ENCODE measurements around the gene FKBP1B.
"Not testable (repeated sequence)": the region's sequence is repeated elsewhere in the genome, so short reads cannot be mapped to it uniquely, and the experiment has no call there.

FKBP1B gene

DNA sequence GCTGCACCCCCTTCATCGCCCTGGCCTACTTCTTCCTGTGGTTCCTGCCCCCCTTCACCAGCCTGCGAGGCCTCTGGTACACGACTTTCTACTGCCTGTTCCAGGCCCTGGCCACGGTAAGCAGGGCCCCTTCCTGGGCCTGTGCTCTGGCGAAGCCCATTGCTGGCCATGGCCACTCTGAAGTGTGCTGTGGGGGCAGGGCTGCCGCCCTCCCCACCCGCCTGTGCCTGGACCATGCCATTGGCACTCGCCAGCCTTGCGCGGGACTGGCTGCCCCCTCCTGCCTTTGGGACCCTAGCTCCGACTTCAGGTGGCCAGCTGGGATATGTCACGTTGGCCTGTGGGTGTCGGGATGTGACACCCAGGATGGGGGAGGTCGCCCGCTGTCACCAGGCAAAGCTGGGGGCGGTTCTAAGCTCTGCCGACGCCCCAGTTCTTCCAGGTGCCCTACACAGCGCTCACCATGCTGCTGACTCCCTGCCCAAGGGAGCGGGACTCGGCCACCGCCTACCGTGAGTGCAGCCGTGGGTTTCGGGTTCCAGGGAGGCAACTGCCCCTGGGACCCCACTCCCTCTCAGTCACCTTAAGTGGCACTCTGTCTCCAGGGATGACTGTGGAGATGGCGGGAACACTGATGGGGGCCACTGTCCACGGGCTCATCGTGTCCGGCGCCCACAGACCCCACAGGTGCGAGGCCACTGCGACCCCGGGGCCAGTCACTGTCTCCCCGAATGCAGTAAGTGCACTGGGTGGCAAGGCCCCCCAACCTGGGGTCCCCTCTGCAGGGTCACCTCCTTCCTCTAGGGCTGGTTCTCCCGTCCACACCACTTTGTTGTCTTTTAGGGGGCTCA, 32.5 kb upstream of the FKBP1B start:
- TF ChIP-seq POLR2A (IDR thresholded peaks at IDR 0.05; ENCODE audit: low read depth, low read length) = no peak
- FAIRE-seq (no peak), DNase-seq (ENCODE audit: insufficient read length, low spot score) (no peak)

DNA sequence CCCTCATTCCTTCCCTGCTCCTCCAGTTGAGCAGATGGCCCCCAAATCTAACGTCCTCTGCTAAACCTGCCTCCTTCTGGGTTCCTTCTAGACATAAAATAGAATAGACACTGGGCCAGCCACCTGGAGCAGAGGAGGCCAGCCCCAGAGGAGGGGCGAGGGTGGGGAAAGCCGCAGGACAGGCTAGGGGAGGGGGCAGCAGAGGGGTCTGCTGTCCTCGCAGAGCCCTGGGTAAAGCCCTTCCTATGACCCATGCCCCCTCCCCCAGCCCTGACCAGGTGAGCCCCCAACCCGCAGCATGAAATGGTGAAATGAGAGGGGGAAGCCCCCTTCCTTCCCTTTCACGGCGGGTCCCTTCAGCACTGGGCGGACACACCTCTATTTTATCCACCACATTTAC, 31.8 kb upstream of the FKBP1B start:
- FAIRE-seq (no peak), DNase-seq (ENCODE audit: insufficient read length, low spot score) (no peak)

GRCh38 chr2:24018241-24018640, 31.3 kb upstream of the FKBP1B start:
- DNase-seq (ENCODE audit: insufficient read length, low spot score) = no peak
- no peak for TF ChIP-seq POLR2A (IDR thresholded peaks at IDR 0.05; ENCODE audit: low read depth, low read length)
- no peak for FAIRE-seq

More for the DNA sequence above, 31.8 kb upstream of the FKBP1B start:
- TF ChIP-seq POLR2A (IDR thresholded peaks at IDR 0.05; ENCODE audit: low read depth, low read length) = no peak

GRCh38 chr2:24019729-24020128, 29.8 kb upstream of the FKBP1B start:
- FAIRE-seq = no peak
- no peak for TF ChIP-seq POLR2A (IDR thresholded peaks at IDR 0.05; ENCODE audit: low read depth, low read length)
- no peak for DNase-seq (ENCODE audit: insufficient read length, low spot score)

- no peak for DNase-seq (ENCODE audit: insufficient read length, low spot score)
- no peak for FAIRE-seq
- TF ChIP-seq POLR2A (IDR thresholded peaks at IDR 0.05; ENCODE audit: low read depth, low read length) = no peak
Measured at GRCh38 chr2:24020244-24020643, 29.3 kb upstream of the FKBP1B start.

- no peak for TF ChIP-seq POLR2A (IDR thresholded peaks at IDR 0.05; ENCODE audit: low read depth, low read length)
- FAIRE-seq (no peak), DNase-seq (ENCODE audit: insufficient read length, low spot score) (no peak)
Measured at GRCh38 chr2:24021122-24021998, 28.2 kb upstream of the FKBP1B start.

DNA sequence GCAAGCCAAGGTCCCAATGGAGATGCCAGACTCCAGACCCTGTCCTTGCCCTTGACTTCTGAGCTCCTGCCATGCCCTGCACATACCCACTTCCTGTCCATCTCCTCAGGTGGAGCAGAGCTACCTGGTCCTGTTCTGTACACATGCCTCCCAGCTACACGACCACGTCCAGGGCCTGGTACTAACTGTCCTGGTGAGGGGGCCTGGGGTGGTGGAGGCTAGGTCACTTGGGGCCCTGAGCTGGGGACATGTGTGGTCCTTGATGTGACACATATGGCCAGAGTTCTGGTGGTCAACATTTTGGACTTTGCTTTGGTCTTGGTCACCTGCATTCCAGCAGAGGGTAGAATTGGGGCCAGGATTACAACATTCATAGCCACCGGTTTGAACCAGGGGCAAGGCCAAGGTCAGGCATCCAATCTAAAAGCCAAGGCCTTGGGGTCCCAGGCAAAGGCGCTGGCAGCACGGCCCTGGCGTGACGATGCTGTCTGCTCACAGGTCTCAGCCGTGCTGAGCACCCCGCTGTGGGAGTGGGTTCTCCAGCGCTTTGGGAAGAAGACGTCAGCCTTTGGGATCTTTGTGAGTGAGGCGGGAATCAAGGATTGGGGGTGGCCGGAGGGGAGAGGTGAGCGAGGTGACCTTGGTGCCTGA, 27.1 kb upstream of the FKBP1B start:
- FAIRE-seq = no peak
- DNase-seq (ENCODE audit: insufficient read length, low spot score) = no peak
- no peak for TF ChIP-seq POLR2A (IDR thresholded peaks at IDR 0.05; ENCODE audit: low read depth, low read length)

DNA sequence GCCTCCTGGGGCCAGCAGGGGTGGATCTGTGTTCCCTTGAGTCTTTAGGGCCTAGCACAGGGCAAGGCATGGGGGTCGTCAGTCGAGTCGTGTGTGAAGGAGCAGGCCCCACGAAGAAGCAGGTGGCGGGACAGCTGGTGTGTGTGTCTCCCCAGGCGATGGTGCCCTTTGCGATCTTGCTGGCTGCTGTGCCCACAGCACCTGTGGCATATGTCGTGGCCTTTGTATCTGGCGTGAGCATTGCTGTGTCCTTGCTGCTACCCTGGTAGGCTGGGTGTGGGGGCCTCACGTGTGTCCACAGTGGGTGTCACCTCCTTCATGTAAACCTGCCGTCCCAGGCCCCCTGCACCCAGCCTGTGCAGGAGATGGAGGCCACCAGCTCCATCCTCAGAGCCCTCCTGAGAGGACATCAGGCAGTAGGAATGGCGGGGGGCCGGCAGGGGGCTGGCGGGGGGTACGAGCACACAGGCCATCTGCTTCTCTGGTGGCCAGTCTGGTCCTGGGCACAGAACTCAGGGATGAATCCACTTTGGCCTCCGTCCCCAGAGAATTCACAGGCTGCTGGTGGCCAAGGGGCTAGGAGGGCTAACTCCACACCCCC, 26.5 kb upstream of the FKBP1B start:
- TF ChIP-seq POLR2A (IDR thresholded peaks at IDR 0.05; ENCODE audit: low read depth, low read length) = no peak
- FAIRE-seq (no peak), DNase-seq (ENCODE audit: insufficient read length, low spot score) (no peak)

DNA sequence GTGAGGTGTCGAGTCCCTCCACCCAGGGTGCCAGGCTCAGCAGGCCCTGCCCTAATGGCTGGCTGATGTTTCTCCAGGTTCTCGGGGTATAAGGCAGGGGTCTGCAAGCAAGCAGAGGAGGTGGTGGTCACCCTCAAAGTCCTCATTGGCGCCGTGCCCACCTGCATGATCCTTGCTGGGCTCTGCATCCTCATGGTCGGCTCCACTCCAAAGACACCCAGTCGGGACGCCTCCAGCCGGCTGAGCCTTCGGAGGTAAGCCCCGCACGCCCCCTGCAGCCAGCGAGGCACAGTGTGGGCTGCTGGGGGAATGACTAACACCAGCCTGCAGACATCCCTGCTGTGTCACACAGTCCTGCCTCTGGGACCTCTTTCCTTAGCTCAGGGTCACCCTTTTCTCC, 25.5 kb upstream of the FKBP1B start:
- FAIRE-seq = no peak

DNA sequence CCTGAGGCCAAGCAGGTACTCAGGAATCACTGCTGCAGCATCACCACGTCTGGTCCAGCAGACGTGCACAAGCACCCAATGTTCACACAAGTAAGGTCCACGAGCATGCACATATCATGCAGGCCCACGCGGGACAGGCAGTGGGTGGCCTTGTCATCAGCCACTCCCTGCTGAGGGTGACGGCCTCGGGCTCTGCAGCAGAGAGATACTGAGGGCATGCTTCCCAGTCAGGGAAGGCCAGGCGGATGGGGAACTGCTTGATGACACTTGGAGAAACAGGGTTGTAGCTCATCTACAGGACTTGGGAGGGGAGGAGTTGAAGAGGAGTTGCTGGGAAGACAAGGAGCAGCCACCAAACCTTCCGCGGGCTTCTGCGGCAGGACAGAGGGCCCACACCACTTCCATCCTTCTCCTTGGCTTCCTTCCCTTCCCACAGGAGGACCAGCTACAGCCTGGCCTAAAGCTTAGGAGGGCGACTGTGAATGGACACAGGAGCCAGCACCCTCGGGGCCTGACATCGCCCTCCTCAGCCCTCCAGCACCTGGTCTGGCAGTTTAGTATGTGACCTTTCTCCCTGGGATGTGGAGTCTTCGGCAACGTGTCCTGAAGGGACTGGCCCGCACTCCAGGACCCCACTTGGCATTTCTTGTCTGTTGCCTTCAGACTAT, 24.4 kb upstream of the FKBP1B start:
- TF ChIP-seq POLR2A (IDR thresholded peaks at IDR 0.05; ENCODE audit: low read depth, low read length) = no peak
- DNase-seq (ENCODE audit: insufficient read length, low spot score) = no peak
- no peak for FAIRE-seq

More for the DNA sequence above, 25.5 kb upstream of the FKBP1B start:
- DNase-seq (ENCODE audit: insufficient read length, low spot score) = no peak
- TF ChIP-seq POLR2A (IDR thresholded peaks at IDR 0.05; ENCODE audit: low read depth, low read length) = no peak

- DNase-seq (ENCODE audit: insufficient read length, low spot score) = no peak
- TF ChIP-seq POLR2A (IDR thresholded peaks at IDR 0.05; ENCODE audit: low read depth, low read length) = no peak
- FAIRE-seq = no peak
Measured at GRCh38 chr2:24026233-24026632, 23.3 kb upstream of the FKBP1B start.

- FAIRE-seq (no peak), DNase-seq (ENCODE audit: insufficient read length, low spot score) (no peak)
- no peak for TF ChIP-seq POLR2A (IDR thresholded peaks at IDR 0.05; ENCODE audit: low read depth, low read length)
Measured at GRCh38 chr2:24038786-24039499, 10.6 kb upstream of the FKBP1B start.

DNA sequence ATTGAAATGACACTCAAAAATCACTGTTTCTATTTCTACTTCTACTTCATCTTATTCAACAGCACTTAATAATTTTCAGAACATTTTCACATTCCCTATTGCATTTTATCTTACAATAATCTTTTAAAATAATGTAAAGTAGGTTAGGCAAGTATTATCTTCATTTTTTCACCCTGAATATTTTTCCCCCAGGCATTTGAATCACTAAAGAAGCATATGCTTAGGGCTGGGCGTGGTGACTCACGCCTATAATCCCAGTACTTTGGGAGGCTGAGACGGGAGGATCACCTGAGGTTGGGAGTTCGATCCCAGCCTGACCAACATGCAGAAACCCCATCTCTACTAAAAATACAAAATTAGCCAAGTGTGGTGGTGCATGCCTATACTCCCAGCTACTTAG, 9.0 kb upstream of the FKBP1B start:
- TF ChIP-seq POLR2A (IDR thresholded peaks at IDR 0.05; ENCODE audit: low read depth, low read length) = no peak
- DNase-seq (ENCODE audit: insufficient read length, low spot score) (no peak), FAIRE-seq (no peak)

DNA sequence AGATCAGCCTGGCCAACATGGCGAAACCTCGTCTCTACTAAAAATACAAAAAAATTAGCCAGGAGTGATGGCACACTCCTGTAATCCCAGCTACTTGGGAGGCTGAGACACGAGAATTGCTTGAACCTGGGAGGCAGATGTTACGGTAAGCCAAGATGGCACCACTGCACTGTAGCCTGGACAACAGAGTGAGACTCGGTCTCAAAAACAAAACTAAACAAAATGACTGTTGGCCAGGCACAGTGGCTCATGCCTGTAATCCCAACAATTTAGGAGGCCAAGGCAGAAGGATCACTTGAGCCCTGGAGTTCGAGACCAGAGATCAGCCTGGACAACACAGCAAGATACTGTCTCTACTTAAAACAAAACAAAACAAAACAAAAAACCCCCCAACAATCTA, 6.4 kb upstream of the FKBP1B start:
- not testable (repeated sequence) for DNase-seq (ENCODE audit: insufficient read length, low spot score); FAIRE-seq

Measured in H54 (cell line).